HG02938 (cell line): ENCODE measurements around the gene LRRC61.
"Not testable (repeated sequence)": the region's sequence is repeated elsewhere in the genome, so short reads cannot be mapped to it uniquely, and the experiment has no call there.

Source experiments
- ATAC-seq: cut with Tn5 transposase; IDR thresholded peaks from one replicate; pipeline ENCODE4 v1.9.1; 2021; ENCODE audit warnings: mild to moderate bottlenecking, moderate library complexity; ENCODE audit not compliant: unreplicated experiment

Gene LRRC61, protein sequence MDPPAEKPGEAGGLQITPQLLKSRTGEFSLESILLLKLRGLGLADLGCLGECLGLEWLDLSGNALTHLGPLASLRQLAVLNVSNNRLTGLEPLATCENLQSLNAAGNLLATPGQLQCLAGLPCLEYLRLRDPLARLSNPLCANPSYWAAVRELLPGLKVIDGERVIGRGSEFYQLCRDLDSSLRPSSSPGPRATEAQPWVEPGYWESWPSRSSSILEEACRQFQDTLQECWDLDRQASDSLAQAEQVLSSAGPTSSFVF

DNA sequence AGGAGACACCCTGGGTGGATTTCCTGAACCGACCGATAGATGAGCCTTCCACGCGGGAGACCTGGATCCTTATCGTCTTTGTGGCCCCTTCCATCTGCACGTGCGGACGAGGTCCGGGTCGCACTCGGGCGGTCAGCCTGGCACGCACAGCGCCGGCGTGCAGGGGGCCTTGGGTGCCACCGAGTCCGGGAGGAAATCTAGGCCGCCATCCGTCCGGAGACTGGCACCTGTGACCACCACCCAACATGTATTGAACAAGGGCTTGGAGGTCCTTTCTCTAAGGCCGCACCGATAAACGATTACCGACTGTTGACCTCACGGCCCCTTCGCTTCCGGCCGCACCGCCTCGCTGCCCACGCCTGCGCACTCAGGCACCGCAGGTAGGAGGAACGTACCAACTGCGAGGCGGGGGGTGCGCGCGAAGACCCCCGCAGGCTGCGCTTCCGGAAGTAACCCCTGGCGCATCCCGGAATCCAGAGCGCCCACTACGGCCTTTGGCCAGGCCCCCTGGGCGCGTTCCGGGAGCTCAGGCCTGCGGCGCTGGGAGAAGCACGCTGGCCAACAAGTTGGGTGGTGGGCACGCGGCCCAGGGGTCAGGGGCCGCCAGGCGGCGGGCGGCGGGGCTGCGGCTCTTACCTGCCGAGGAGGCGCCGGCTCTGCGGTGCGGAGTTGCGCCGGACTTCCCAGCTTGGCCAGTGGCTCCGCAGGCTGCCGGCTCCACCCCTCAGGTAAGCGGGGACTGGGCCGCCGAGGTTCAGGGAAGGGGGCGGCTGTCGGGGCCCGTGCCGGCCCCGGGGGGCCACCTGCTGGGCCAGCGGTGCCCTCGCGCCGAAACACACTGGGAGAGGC, at the start of gene LRRC61, which contains the start of gene ACTR3C:
TSS of gene LRRC61 (plus strand) at position 523 of the 849 bp plus-strand sequence. CDS start 13,507 bp downstream, outside the sequence.
TSS of gene ACTR3C (minus strand) at position 713 of the 849 bp plus-strand sequence. CDS start 28,249 bp downstream, outside the sequence.
- ATAC-seq: peak; percentile 55

DNA sequence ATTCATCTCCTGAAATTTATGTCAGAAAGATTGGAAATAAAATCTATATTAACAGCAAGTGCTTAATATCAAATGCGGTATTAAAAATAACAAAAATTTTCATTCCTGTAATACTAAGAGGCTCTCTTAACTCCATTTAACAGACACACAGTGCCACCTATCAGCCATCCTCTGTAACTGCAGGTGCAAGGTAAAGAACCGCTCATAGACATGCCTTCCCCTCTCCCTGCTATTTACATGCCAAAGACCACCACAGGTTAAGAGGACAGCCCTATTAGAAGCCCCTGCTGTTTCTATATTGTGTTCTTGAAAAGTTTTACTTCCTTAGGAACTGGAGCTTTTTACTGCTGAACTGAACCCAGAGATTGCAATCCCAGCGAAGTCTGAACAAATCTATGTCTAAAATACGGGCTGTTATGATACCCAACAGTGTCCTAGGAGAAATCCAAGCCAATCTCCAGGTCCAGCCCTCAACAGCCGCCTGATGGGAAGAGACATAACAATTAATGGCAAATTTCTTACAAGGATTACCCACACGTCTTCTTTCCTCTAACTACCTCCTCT, 46.9 kb upstream of the LRRC61 start:
- ATAC-seq: not testable (repeated sequence)

GRCh38 chr7:150278383-150278782, 44.8 kb upstream of the LRRC61 start:
- ATAC-seq: not testable (repeated sequence)

- ATAC-seq: not testable (repeated sequence)
Measured at GRCh38 chr7:150281681-150282403, 41.3 kb upstream of the LRRC61 start.

DNA sequence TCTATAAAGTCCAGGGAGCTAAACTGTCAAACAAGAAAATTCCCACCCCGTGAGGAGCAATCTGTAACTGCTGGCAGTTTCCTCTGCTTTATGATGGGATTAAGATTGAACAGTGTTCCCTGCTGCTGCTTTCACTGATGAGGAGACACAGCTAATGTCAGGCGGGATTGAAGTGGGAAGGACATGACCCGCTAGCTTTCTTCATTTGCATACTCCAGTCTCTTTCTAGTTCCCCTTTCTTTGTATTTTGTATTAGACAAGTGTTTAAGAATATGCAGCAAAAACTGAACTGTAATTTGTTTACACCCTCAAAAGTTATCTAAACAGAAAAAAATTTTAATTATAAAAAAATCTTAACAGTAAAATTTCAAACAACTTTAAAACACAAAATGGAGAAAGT, 40.0 kb upstream of the LRRC61 start:
- ATAC-seq: not testable (repeated sequence)

DNA sequence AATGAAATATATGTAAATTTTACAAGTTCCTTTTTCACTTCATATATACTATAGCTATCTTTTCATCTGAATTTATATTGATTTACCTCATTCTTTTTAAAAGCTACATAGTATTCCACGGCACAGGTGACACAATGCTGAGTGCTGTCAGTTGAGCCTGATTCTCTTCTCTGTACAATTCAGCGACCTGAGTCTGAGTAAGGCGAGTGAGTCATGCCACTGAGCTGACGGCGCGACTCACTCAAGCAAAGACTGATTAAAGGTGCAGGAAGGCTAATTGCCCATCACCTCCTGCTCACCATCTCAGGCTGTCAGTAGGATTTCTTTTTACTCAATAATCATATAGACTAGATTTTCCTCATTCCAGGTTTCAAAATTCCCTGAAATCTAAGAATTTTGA, 39.5 kb upstream of the LRRC61 start:
- not testable (repeated sequence) for ATAC-seq

DNA sequence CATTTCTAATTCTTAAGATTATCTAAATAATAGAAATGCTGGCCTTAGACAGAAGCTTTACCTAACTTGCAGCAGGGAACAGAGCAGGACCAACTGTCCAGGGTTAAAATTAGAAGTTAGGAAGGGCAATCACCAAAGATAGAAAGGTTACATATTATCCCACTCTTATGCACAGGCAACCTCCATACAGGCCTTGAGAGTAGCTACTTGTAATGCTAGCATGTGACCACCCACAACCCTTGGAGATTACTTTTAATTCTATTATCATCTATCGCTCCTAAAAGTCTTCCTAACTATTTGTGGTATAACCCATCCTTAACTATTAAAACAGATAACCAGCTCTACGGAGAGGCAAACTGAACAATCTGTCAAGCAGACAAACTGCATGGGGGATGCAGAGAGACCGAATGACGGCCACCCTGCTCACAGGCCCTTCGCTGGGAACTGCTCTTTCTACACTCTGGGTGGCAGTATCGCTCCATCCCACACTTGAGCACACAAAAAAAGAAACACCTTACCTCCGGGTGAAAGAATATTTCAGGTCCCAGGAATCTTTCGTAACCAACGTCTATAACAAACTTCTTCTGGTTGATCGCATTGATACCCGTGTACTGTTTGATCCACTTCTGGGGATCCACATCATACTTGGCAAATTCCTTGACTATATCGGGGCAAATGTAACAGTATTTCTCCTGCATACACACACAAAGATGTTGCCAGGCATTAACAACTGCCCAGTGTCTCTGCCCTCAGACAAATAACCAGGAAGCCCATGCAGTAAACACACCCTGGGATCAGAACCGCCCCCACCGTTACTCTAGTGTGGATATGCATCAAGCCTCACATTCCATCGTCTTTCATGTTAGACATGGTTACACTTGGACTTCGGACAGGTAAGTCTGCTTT, 37.1 kb upstream of the LRRC61 start:
- not testable (repeated sequence) for ATAC-seq

DNA sequence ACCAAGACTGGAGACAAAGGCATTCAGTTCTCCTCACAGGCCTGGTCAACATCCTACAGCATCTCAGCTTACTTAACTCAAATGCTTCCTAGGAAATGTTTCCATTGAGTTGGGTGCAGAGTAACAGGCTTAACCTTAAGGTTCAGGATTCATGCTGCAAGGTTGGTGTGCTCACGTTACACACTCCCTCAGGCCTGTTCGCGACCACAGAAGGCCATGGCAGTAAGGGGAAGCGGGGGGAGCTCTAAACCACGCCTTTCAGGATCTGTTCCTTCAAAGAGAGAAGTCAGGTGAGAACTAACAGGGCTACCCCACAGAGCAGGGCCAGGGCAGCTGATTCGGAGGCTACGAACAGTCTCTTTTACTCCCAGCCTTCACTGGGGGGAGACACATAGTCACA, 35.3 kb upstream of the LRRC61 start:
- ATAC-seq: not testable (repeated sequence)

DNA sequence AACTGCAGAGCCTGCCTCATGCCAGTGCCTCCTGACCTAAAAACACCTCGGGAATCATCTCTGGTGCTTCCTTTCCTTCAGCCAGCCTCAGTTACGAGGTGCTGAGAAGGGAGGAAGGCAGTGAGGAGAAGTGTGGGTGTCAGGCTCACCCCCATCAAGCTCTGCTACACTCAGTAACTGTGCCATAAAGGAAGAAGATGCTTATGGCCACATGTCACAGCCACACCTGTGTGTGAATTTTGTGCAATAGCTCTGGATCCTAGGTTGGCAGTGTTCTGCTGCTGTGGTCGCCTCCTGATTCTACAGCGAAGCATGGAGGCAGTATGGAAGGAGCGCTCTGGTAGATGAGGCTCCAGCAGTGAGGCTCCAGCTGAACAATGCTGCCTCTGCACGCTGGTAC, 34.3 kb upstream of the LRRC61 start:
- not testable (repeated sequence) for ATAC-seq

DNA sequence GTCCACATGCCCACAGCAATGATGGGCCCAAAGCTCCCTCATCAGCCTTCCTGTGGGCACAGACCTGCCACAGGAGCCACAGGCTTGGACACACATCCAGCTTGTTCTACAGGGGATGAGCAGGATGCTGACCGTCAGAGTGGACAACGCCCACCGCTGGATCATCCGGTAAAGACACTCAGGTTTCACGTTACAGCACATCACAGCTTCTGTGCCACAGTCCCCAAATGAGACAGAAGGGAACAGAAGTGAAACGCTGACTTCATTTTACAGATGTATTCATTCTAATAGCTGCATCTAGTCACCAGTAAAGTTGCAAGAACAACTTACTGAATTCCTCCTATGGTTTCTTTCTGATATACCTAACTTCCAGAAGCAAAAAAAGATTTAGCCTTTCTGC, 32.8 kb upstream of the LRRC61 start:
- not testable (repeated sequence) for ATAC-seq

DNA sequence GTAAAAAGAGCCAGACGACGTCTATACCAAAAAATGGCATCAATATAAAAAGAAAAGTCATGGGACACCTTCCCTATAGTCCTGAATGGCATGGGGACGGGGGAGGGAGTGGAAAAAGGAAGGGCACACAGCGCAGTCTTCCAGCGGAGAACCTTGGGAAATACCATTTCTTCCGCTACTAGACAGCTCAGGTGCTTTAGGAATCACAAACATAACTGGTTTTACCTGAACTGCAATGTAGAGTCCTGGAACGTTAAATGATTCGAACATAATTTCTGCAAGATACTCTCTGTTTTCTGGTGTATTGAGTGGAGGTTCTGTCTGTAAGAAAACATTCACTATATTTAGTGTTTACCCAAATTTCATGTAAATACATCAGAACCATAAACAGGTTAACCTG, 28.1 kb upstream of the LRRC61 start:
- ATAC-seq: not testable (repeated sequence)

DNA sequence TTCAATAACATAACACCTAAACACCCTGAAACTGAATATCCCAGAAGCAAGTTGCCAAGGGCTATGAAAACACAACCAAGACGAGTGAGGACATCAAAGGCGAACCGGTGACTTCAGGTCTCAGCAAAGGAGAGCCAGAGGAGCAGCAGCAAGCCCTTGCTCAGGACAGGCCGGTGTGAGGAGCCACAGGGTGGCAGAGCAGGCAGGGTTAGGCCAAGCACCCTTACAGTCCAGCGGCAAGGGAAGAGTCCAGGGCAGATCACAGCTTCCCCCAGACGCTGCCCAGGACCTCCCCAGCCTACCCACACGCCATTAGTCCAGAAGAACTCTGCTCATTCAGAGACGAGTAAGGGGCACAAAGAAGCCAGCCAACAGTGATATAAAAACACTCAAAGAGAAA, 27.5 kb upstream of the LRRC61 start:
- not testable (repeated sequence) for ATAC-seq

GRCh38 chr7:150296802-150297201, 26.4 kb upstream of the LRRC61 start:
- ATAC-seq: not testable (repeated sequence)

GRCh38 chr7:150297978-150298377, 25.2 kb upstream of the LRRC61 start:
- ATAC-seq: not testable (repeated sequence)

DNA sequence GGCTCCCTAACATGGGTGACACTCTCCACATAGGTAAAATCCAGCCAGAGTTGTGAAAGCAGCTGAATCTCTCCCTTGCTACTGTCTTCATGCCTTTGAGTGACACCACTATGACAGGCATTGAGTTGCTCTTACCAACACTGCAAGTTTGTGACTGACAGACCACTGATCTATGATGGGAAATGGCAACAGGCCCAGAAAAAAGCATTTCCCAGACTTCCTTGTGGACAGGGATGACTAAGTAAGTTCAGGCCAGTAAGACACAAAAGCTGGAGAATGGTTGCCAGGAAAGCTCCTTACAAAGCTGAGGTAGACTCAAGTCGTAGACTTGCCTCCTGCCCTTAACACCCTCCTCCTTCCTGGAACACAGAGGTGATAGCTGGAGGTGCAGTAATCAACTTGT, 20.2 kb upstream of the LRRC61 start:
- not testable (repeated sequence) for ATAC-seq

- not testable (repeated sequence) for ATAC-seq
Measured at GRCh38 chr7:150304499-150305258, 18.5 kb upstream of the LRRC61 start.

- ATAC-seq: not testable (repeated sequence)
Measured at GRCh38 chr7:150305259-150305902, 17.8 kb upstream of the LRRC61 start.

DNA sequence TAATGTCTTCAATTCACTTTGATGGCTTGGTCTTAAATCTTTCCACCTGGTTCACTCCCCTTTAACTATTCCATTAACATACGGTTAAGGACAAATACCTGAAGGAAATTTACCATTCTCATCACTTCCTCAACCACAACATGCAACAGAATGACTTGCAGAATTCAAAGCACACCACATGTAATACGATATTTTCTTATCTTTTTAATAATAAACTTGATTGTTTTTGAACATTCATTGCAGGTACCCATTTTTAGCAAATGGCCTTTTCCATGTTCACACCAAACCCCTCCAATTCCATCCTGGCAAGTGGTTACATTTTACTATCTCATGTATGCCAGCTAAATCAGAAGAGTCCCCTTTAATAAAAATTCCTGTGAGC, 17.3 kb upstream of the LRRC61 start:
- ATAC-seq: not testable (repeated sequence)
